H1 (cell line): ENCODE results near the gene DPF1.

Experiments used
- CBX5 ChIP-seq: fragments of 300-800, 300-1000 bp; sonication (generic); IDR thresholded peaks from 2 replicates; pipeline ENCODE4 v1.7.1; 2016; ENCODE audit warnings: antibody characterized with exemption, low read length, low read depth
- EP300 ChIP-seq, 2 experiments: IDR thresholded peaks; 1 replicate in 1 of 2; 2 replicates in 1 of 2; pipeline ENCODE4 v1.6.1; 2011 to 2012; ENCODE audit warnings: low read depth in 2 of 2, low read length in 2 of 2, mild to moderate bottlenecking in 2 of 2, borderline replicate concordance in 1 of 2, inconsistent platforms in 1 of 2, moderate library complexity in 1 of 2
- EZH2 ChIP-seq: fragments of 200-600 bp; sonication (generic); IDR thresholded peaks from 2 replicates; pipeline ENCODE4 v1.7.1; 2012; ENCODE audit warnings: low read depth, mild to moderate bottlenecking, moderate library complexity, low read length, inconsistent platforms; ENCODE audit not compliant: severe bottlenecking
- KDM1A ChIP-seq: fragments of 200-600, 300-600 bp; sonication (generic); IDR thresholded peaks from 2 replicates; pipeline ENCODE4 v1.7.1; 2016; ENCODE audit warnings: mild to moderate bottlenecking, low read length, borderline replicate concordance
- POLR2A ChIP-seq, 2 experiments: IDR thresholded peaks; 1 replicate in 1 of 2; 2 replicates in 1 of 2; pipeline ENCODE4 v1.6.1; 2011; ENCODE audit warnings: low read depth in 2 of 2, low read length in 2 of 2, mild to moderate bottlenecking in 2 of 2; ENCODE audit errors: control extremely low read depth in 1 of 2
- POU5F1 ChIP-seq: IDR thresholded peaks from 2 replicates; pipeline ENCODE4 v1.6.1; 2011; ENCODE audit warnings: low read depth, mild to moderate bottlenecking, low read length, moderate library complexity
- RAD21 ChIP-seq, 2 experiments: IDR thresholded peaks in 1 of 2; conservative IDR thresholded peaks in 1 of 2; 2 replicates each; pipeline ENCODE4 v1.6.1; 2011; ENCODE audit warnings: low read depth in 2 of 2, low read length in 2 of 2, improper control_type of control experiment in 1 of 2, inconsistent platforms in 1 of 2, mild to moderate bottlenecking in 1 of 2, moderate library complexity in 1 of 2
- TAF1 ChIP-seq: IDR thresholded peaks from 2 replicates; pipeline ENCODE4 v1.6.1; 2011; ENCODE audit warnings: mild to moderate bottlenecking, low read depth, low read length
- TBP ChIP-seq: IDR thresholded peaks from 2 replicates; pipeline ENCODE4 v1.6.1; 2011; ENCODE audit warnings: low read depth, low read length, improper control_type of control experiment
- TF ChIP-seq, protein P1 (sequence below), 3 experiments: IDR thresholded peaks; 1 replicate in 2 of 3; 2 replicates in 1 of 3; pipeline versions ENCODE4 v1.5.1 to v1.6.1; 2011; ENCODE audit warnings: low read length in 3 of 3, mild to moderate bottlenecking in 3 of 3, inconsistent platforms in 2 of 3, low read depth in 1 of 3, moderate library complexity in 1 of 3; ENCODE audit not compliant: insufficient read depth in 1 of 3; ENCODE audit errors: control extremely low read depth in 1 of 3

DNA sequence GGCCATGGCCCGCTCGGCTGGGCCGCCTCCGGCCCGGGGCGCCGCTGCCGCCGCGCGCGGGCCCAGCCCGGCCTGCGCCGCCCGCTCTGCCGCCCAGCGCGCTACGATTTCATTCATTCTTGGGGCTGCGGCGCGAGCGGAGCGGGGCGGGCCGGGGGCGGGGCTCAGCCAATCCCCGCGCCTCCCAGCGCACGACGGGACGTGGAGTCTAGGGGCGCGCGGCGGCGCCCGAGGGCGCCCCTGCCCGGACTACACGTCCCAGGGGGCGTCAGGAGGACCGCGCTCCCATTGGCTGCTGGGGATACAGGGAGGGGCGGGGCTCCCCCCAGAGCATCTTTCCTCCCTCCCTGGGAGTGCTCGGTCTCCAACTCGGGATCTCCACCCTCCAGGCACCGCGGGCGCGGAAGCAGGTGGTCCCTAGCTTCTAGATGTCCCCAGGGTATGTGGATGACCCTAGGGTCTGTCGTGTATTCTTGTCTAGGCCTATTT, 5.6 kb upstream of the DPF1 start:
- TF ChIP-seq, protein P1, sequence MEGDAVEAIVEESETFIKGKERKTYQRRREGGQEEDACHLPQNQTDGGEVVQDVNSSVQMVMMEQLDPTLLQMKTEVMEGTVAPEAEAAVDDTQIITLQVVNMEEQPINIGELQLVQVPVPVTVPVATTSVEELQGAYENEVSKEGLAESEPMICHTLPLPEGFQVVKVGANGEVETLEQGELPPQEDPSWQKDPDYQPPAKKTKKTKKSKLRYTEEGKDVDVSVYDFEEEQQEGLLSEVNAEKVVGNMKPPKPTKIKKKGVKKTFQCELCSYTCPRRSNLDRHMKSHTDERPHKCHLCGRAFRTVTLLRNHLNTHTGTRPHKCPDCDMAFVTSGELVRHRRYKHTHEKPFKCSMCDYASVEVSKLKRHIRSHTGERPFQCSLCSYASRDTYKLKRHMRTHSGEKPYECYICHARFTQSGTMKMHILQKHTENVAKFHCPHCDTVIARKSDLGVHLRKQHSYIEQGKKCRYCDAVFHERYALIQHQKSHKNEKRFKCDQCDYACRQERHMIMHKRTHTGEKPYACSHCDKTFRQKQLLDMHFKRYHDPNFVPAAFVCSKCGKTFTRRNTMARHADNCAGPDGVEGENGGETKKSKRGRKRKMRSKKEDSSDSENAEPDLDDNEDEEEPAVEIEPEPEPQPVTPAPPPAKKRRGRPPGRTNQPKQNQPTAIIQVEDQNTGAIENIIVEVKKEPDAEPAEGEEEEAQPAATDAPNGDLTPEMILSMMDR (IDR thresholded peaks at IDR 0.05; ENCODE audit: control extremely low read depth in 1 of 3, insufficient read depth in 1 of 3, low read depth in 1 of 3, low read length in 3 of 3): no peak
- no peak for TF ChIP-seq EP300 (IDR thresholded peaks at IDR 0.05; ENCODE audit: borderline replicate concordance in 1 of 2, low read depth in 2 of 2, low read length in 2 of 2)
- TF ChIP-seq EZH2: no peak
- no peak for TF ChIP-seq TAF1
- no peak for TF ChIP-seq CBX5
- TF ChIP-seq RAD21 (IDR thresholded peaks at IDR 0.05 in 1 of 2, conservative IDR thresholded peaks at IDR 0.05 in 1 of 2; ENCODE audit: low read depth in 2 of 2, low read length in 2 of 2): no peak
- no peak for TF ChIP-seq TBP
- peak; percentile 94 for TF ChIP-seq KDM1A
- no peak for TF ChIP-seq POLR2A (IDR thresholded peaks at IDR 0.05; ENCODE audit: control extremely low read depth in 1 of 2, low read depth in 2 of 2, low read length in 2 of 2)
- no peak for TF ChIP-seq POU5F1
